MM.1S (cell line): ENCODE data around the gene RNASE11.

Experiments
- DNase-seq: peaks from one replicate; pipeline ENCODE4 v3.0.0-alpha.2; 2015
- H2AFZ ChIP-seq: fragments of 300-600 bp; sonication (generic); 2 replicates; pipeline ENCODE4 v1.6.0; 2016; ENCODE audit warnings: antibody characterized with exemption, low read length
- H3F3A ChIP-seq: fragments of 300-600 bp; sonication (generic); 2 replicates; pipeline ENCODE4 v1.6.1; 2016; ENCODE audit warnings: mild to moderate bottlenecking, antibody characterized with exemption, low read length, moderate library complexity, mixed read lengths; ENCODE audit not compliant: insufficient read depth
- H3K27ac ChIP-seq: fragments of 300-600 bp; sonication (generic); 2 replicates; pipeline ENCODE4 v1.5.1; 2016; ENCODE audit warnings: mild to moderate bottlenecking, low read length
- H3K27me3 ChIP-seq: fragments of 300-600 bp; sonication (generic); replicated peaks from 2 replicates; pipeline ENCODE4 v1.6.0; 2016; ENCODE audit warnings: low read length; ENCODE audit not compliant: insufficient read depth
- H3K36me3 ChIP-seq: fragments of 300-600 bp; sonication (generic); replicated peaks from 2 replicates; pipeline ENCODE4 v1.6.1; 2016; ENCODE audit warnings: mild to moderate bottlenecking, low read length, mixed read lengths; ENCODE audit not compliant: insufficient read depth
- H3K4me1 ChIP-seq: fragments of 300-600 bp; sonication (generic); 2 replicates; pipeline ENCODE4 v1.6.1; 2016; ENCODE audit warnings: low read length, mixed read lengths
- H3K4me2 ChIP-seq: fragments of 300-600 bp; sonication (generic); 2 replicates; pipeline ENCODE4 v1.6.0; 2016; ENCODE audit warnings: low read depth, low read length
- H3K4me3 ChIP-seq: fragments of 300-600 bp; sonication (generic); 2 replicates; pipeline ENCODE4 v1.5.1; 2016; ENCODE audit warnings: low read length, mixed read lengths
- H3K79me2 ChIP-seq: fragments of 300-600 bp; sonication (generic); 2 replicates; pipeline ENCODE4 v1.6.1; 2016; ENCODE audit warnings: mixed run types, low read length, mixed read lengths
- H3K9ac ChIP-seq: fragments of 300-600 bp; sonication (generic); 2 replicates; pipeline ENCODE4 v1.6.1; 2016; ENCODE audit warnings: low read length, mixed read lengths
- H3K9me2 ChIP-seq: fragments of 300-600 bp; sonication (generic); replicated peaks from 2 replicates; pipeline ENCODE4 v1.6.1; 2016; ENCODE audit warnings: mild to moderate bottlenecking, low read length, mixed read lengths; ENCODE audit not compliant: insufficient read depth
- H3K9me3 ChIP-seq: fragments of 300-600 bp; sonication (generic); replicated peaks from 2 replicates; pipeline ENCODE4 v1.6.1; 2016; ENCODE audit warnings: mild to moderate bottlenecking, low read length, mixed read lengths; ENCODE audit not compliant: insufficient read depth
- H4K20me1 ChIP-seq: fragments of 300-600 bp; sonication (generic); 2 replicates; pipeline ENCODE4 v1.6.1; 2016; ENCODE audit warnings: mild to moderate bottlenecking, low read length, moderate library complexity, mixed read lengths; ENCODE audit not compliant: insufficient read depth
- CTCF ChIP-seq: fragments of 300-600 bp; sonication (generic); IDR thresholded peaks from 2 replicates; pipeline ENCODE4 v1.5.1; 2016; ENCODE audit warnings: antibody characterized with exemption, low read length, mixed read lengths
- EZH2 ChIP-seq: fragments of 300-600 bp; sonication (generic); optimal IDR thresholded peaks from 2 replicates; pipeline ENCODE3; 2017; ENCODE audit warnings: low read depth, mild to moderate bottlenecking, antibody characterized with exemption, low read length, mixed read lengths
- EZH2phosphoT487 ChIP-seq: fragments of 300-600 bp; sonication (generic); IDR thresholded peaks from 2 replicates; pipeline ENCODE4 v1.6.1; 2018; ENCODE audit warnings: antibody characterized with exemption, low read length

The RNASE11 gene

GRCh38 chr14:20583908-20584307 is 3.9 kb downstream of the RNASE11 start:
- no peaks in the 10 kb centered on the region for H3K4me1 ChIP-seq
- TF ChIP-seq CTCF, result no peak
- no peak for TF ChIP-seq EZH2
- no peak for TF ChIP-seq EZH2phosphoT487
- no peaks in the 10 kb centered on the region for H3K9me3 ChIP-seq
- H3K4me3 ChIP-seq, result no peak overlapping the region
- H3K27ac ChIP-seq, result no peak overlapping the region
- H2AFZ ChIP-seq, result no peak overlapping the region
- H4K20me1 ChIP-seq, result no peaks in the 10 kb centered on the region
- no peaks in the 10 kb centered on the region for H3F3A ChIP-seq
- H3K9me2 ChIP-seq, result no peaks in the 10 kb centered on the region
- no peak overlapping the region for H3K9ac ChIP-seq
- H3K79me2 ChIP-seq, result no peaks in the 10 kb centered on the region
- no peak for DNase-seq
- H3K4me2 ChIP-seq, result no peak overlapping the region
- H3K27me3 ChIP-seq, result no peaks in the 10 kb centered on the region
- no peaks in the 10 kb centered on the region for H3K36me3 ChIP-seq

GRCh38 chr14:20583142-20583541 is 4.7 kb downstream of the RNASE11 start:
- TF ChIP-seq CTCF, result no peak
- no peak for TF ChIP-seq EZH2
- TF ChIP-seq EZH2phosphoT487, result no peak
- H2AFZ ChIP-seq, result no peak overlapping the region

GRCh38 chr14:20580242-20580641 is 7.6 kb downstream of the RNASE11 start:
- Histone ChIP-seq H3K36me3 (no peaks in the 10 kb centered on the region), H4K20me1 (no peaks in the 10 kb centered on the region), H3K9ac (no peak overlapping the region), H3K9me3 (no peaks in the 10 kb centered on the region), H3K4me1 (no peaks in the 10 kb centered on the region), H3K4me2 (no peak overlapping the region), H3K27me3 (no peaks in the 10 kb centered on the region), H3F3A (no peaks in the 10 kb centered on the region), H3K79me2 (no peaks in the 10 kb centered on the region), H3K4me3 (no peak overlapping the region), H3K9me2 (no peaks in the 10 kb centered on the region), H3K27ac (no peak overlapping the region), H2AFZ (no peak overlapping the region)
- DNase-seq, result no peak
- TF ChIP-seq EZH2, result no peak
- no peak for TF ChIP-seq EZH2phosphoT487
- TF ChIP-seq CTCF, result no peak

More at GRCh38 chr14:20583142-20583541, 4.7 kb downstream of the RNASE11 start:
- Histone ChIP-seq H3K9me3 (no peaks in the 10 kb centered on the region), H3K4me1 (no peaks in the 10 kb centered on the region), H4K20me1 (no peaks in the 10 kb centered on the region), H3K9me2 (no peaks in the 10 kb centered on the region), H3K4me3 (no peak overlapping the region), H3K27ac (no peak overlapping the region), H3F3A (no peaks in the 10 kb centered on the region), H3K79me2 (no peaks in the 10 kb centered on the region), H3K36me3 (no peaks in the 10 kb centered on the region), H3K9ac (no peak overlapping the region), H3K27me3 (no peaks in the 10 kb centered on the region), H3K4me2 (no peak overlapping the region)
- no peak for DNase-seq
